Fibroblast of villous mesenchyme (primary cell): ENCODE results near the gene RIT2. TPM values are rescaled to one million over a fixed set of nuclear protein-coding genes. Genes with fewer than 3 reads are reported as not detected.

ENCODE experiments used
- DNase-seq: peaks from one replicate; pipeline ENCODE4 v3.0.0-alpha.2; 2010; ENCODE audit warnings: low read depth
- H3K4me3 ChIP-seq: 2 replicates; pipeline ENCODE4 v1.5.1; 2011; ENCODE audit warnings: low read depth, mild to moderate bottlenecking, low read length
- total RNA-seq: library from RNA; depleted of rRNA; stranded (reverse); fragments of >200 nt; gene quantifications from 2 replicates; pipeline ENCODE4 v1.2.3, GENCODE V29; 2012
- TF ChIP-seq, protein P1 (sequence below): IDR thresholded peaks from 2 replicates; pipeline ENCODE4 v1.5.1; 2012; ENCODE audit warnings: low read depth, mild to moderate bottlenecking, low read length; ENCODE audit not compliant: insufficient read depth

The RIT2 gene
- total RNA-seq, 1 donor: not detected

DNA sequence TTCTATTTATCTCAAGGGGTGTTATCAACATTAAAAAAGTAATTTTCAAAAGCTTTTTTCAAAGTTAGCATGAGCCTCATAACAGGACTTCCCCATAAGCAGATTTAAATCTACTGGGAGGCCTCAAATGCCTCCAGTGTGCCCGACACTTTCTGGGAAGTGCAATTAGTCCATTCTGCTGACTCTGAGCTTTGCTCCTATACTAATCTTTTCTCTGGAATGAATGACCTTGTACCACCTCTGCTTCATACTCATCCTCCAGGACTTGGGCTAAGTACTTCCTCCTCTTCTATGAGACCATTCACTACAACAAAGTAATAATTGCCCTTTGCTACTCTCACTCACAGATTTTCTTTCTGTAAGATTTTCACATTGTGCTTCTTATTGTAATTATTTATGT, 111.1 kb downstream of the RIT2 start:
- no peak for DNase-seq
- TF ChIP-seq, protein P1, sequence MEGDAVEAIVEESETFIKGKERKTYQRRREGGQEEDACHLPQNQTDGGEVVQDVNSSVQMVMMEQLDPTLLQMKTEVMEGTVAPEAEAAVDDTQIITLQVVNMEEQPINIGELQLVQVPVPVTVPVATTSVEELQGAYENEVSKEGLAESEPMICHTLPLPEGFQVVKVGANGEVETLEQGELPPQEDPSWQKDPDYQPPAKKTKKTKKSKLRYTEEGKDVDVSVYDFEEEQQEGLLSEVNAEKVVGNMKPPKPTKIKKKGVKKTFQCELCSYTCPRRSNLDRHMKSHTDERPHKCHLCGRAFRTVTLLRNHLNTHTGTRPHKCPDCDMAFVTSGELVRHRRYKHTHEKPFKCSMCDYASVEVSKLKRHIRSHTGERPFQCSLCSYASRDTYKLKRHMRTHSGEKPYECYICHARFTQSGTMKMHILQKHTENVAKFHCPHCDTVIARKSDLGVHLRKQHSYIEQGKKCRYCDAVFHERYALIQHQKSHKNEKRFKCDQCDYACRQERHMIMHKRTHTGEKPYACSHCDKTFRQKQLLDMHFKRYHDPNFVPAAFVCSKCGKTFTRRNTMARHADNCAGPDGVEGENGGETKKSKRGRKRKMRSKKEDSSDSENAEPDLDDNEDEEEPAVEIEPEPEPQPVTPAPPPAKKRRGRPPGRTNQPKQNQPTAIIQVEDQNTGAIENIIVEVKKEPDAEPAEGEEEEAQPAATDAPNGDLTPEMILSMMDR: no peak
- H3K4me3 ChIP-seq: no peak overlapping the region

DNA sequence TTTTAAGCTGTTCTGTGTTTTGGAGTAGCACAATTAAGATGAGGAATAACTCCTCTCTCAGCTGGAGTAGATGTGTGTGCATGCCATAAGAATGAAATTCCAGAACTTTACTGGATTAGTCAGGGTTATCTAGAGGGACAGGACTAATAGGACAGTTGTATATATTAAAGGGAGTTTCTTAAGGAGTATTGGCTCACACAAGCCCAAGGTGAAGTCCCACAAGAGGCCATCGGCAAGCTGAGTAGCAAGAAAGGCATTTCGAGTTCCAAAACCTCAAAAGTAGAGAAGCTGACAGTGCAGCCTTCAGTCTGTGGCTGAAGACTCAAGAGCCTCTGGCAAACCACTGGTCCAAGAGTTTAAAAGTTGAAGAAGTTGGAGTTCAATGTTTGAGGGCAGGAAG, 113.7 kb downstream of the RIT2 start:
- peak; percentile 36 for DNase-seq
- TF ChIP-seq, protein P1: no peak
- no peak overlapping the region for H3K4me3 ChIP-seq

DNA sequence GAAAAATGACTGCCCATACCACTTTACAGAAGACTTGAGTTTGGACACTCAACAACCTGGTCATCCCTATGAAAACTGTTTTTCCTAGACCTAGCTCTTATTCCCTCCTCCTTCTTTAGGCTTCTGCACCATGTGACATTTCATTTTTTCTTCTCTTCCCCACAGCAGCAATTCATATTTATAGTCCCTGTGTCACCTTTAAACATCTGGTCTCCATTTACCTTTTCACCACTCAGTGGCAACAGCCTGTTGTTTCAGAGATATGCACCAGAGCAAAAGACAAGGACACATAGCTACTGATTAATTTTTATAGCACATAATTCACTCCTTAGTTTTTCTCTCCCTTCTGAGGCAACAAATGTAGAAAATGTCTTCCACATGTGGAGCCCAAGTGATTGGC, 118.7 kb downstream of the RIT2 start:
- TF ChIP-seq, protein P1: no peak
- H3K4me3 ChIP-seq: no peak overlapping the region
- DNase-seq: no peak

DNA sequence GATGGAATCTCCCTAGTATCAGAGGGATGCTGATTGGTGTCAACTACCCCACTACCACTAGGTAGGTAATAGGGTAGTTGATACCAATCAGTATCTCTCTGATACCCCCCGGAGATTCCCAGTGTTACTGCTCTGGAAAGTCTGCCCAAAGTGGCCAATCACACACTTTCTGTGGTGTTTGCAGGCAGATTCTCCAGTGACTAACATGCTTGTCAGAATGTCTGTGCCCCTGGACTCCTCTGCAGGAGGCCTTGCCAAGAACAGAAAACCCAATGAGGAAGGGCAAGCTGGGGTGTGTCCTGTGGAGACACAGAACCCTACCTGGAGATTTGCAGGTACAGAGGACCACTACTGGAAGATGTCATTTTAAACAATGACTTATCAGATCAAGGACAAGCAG, 135.1 kb downstream of the RIT2 start:
- no peak overlapping the region for H3K4me3 ChIP-seq
- TF ChIP-seq, protein P1: no peak
- DNase-seq: no peak

DNA sequence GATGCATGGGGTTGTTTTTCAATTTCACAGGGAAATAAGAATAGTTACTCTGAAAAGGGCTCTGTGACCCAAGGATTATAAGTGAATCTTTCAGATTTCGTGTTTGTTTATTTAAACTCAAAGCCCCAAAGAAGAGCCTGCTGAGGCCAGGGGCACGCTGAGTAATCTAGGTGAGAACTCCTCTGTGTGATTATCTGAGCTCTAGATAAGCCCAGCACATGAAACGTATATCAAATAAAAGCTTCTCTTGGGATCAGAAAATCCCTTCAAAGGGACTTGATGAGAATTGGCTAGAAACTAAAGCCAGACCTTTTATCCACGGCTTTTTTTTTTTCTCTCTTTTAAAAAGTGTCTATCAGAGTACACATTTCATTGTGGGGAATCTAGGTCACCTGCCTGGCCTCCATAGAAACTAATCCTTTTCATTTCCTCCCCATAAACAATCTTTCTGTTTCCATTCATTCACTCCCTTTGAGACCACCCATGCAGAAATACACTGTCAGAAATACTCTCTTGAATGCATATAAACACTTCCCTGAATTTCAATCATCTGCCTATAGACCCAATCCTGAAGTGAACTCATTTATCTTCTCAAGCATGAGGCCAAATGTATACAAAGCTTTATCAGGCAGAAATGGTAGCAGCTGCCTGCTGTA, 137.4 kb downstream of the RIT2 start:
- DNase-seq: no peak
- H3K4me3 ChIP-seq: no peak overlapping the region
- TF ChIP-seq, protein P1: no peak

DNA sequence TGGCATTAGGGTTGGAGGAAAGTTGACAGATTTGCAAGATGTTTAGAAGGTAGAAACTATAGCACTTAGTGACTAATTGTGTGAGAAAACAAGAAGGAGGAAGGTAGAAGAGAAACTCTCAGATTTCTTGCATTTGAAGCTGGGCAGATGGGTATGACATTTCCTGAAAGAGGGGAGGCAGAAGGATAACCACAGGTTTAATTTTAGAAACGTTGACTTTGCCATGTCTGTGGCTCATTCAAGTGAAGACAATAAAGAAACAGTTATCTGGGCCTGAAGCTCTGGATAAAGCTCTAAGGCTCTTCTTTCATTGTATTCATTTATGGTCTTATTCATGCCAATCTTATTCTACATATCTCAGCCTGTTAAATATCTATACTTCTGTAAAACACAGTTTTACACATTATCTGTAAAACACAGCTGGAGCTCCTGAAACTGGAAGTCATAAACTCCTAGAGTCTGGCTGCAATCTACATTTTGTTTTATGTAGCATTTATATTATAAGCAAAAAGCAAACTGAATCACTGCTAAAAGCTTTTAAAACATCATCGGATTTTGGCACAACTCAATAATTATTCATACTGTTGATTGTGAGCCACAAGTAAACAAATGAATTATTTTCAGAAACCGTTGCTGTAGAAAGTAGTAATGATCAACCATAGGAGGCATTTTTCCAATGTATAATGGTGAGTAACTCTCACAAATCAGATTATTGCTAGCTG, 138.5 kb downstream of the RIT2 start:
- TF ChIP-seq, protein P1: no peak
- DNase-seq: no peak
- H3K4me3 ChIP-seq: no peak overlapping the region
